ENCODE measurements around the gene WDR82. TPM values are rescaled to one million over a fixed set of nuclear protein-coding genes. Genes with fewer than 3 reads are reported as not detected.

The WDR82 gene
- total RNA-seq, 4 donors from 2014 or later: 14.6 to 44.9 (median 40.8) TPM

DNA sequence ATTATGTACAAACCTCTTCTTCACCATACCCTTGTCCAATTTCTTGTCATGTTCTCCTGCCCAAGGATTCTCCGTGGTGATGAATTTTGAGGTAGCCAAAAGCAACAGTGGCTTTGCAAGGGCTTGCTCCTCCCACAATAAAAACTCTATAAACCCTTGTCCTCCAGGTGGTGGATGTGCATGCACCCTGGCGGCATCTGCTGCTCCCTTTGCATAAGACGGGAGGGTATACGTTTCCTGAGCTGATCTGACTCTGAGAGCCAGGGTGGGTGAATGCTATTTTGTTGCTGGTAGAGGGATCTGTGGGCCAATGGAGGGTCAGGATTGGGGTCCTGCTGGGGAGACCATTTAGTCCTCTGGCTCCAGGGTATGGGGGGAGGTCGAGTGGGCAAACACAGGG is 43.0 kb upstream of the WDR82 start:
- no peak for DNase-seq
- in situ Hi-C loops (cut with MboI; ENCODE audit: low pct_ligation_motif_present in 1 of 4, low pct_unique_long_range_greater_than_20kb in 1 of 4, low sequenced_read_pairs in 3 of 4) (no loop called here), intact Hi-C loops (cut with DNase I; ENCODE audit: low total_unique reads) (no loop called here)
- H3K9me3 ChIP-seq: no peaks in the 10 kb centered on the region
- peaks cover 4 to 13% (median 12%) of the 10 kb centered on the region in 4 donors for H3K4me1 ChIP-seq
- 58 to 62% methylated on average over 4 to 5 of the region's 5 CpGs for WGBS, 2 donors (ENCODE audit: low coverage in 1 of 2)
- H3K27me3 ChIP-seq: no peaks in the 10 kb centered on the region
- no peak overlapping the region for H3K4me3 ChIP-seq
- no peak for TF ChIP-seq EP300 (IDR thresholded peaks at IDR 0.05; ENCODE audit: low read depth)
- no peaks in the 10 kb centered on the region for H3K36me3 ChIP-seq
- no peak overlapping the region for H3K27ac ChIP-seq

DNA sequence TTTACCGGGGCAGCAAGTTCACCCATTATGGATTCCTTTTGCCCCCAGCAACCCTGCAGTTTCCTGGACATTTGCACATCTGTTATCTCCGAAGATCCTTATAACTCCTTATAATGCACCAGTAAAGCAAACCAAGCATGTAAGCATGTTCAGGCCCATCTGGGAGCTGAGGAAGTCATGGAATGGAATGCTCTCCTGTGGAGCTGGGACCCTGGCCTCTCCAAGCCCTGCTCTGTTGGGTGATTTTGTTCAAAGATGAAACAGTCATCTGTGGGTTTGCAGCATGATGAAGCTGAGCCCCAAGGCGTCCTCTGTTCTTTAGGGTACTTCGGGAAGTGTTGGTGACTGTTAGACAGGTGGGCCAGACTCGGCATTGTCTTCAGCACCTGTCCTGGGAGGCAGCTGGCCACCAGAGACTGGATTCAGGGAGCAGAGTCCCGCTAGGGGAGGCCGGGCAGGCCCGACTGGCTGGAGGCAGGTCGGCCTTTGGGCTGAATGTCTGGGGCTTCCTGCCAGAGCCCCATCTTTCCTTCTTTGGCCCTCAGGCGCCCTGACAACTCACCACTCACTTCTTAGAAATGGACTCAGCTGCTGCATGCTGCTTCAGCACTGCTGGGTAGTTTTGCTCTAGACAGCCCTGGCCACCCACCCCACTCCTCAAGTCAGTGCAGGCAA is 41.6 kb upstream of the WDR82 start:
- Histone ChIP-seq H3K9me3 (no peaks in the 10 kb centered on the region), H3K27ac (no peak overlapping the region), H3K4me1 (peaks cover 4 to 13% (median 12%) of the 10 kb centered on the region in 4 donors), H3K27me3 (no peaks in the 10 kb centered on the region), H3K36me3 (no peaks in the 10 kb centered on the region), H3K4me3 (no peak overlapping the region)
- intact Hi-C loops (cut with DNase I; ENCODE audit: low total_unique reads): no loop called here
- in situ Hi-C loops (cut with MboI; ENCODE audit: low pct_ligation_motif_present in 1 of 4, low pct_unique_long_range_greater_than_20kb in 1 of 4, low sequenced_read_pairs in 3 of 4): no loop called here
- WGBS, 2 donors (ENCODE audit: low coverage in 1 of 2): 80 to 100% methylated on average over 1 to 10 of the region's 10 CpGs
- DNase-seq: no peak
- TF ChIP-seq POLR2A (IDR thresholded peaks at IDR 0.05): no peak
- TF ChIP-seq POLR2AphosphoS5 (IDR thresholded peaks at IDR 0.05): no peak
- TF ChIP-seq, protein P1, sequence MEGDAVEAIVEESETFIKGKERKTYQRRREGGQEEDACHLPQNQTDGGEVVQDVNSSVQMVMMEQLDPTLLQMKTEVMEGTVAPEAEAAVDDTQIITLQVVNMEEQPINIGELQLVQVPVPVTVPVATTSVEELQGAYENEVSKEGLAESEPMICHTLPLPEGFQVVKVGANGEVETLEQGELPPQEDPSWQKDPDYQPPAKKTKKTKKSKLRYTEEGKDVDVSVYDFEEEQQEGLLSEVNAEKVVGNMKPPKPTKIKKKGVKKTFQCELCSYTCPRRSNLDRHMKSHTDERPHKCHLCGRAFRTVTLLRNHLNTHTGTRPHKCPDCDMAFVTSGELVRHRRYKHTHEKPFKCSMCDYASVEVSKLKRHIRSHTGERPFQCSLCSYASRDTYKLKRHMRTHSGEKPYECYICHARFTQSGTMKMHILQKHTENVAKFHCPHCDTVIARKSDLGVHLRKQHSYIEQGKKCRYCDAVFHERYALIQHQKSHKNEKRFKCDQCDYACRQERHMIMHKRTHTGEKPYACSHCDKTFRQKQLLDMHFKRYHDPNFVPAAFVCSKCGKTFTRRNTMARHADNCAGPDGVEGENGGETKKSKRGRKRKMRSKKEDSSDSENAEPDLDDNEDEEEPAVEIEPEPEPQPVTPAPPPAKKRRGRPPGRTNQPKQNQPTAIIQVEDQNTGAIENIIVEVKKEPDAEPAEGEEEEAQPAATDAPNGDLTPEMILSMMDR (IDR thresholded peaks at IDR 0.05): no peak
- TF ChIP-seq EP300 (IDR thresholded peaks at IDR 0.05; ENCODE audit: low read depth): no peak

DNA sequence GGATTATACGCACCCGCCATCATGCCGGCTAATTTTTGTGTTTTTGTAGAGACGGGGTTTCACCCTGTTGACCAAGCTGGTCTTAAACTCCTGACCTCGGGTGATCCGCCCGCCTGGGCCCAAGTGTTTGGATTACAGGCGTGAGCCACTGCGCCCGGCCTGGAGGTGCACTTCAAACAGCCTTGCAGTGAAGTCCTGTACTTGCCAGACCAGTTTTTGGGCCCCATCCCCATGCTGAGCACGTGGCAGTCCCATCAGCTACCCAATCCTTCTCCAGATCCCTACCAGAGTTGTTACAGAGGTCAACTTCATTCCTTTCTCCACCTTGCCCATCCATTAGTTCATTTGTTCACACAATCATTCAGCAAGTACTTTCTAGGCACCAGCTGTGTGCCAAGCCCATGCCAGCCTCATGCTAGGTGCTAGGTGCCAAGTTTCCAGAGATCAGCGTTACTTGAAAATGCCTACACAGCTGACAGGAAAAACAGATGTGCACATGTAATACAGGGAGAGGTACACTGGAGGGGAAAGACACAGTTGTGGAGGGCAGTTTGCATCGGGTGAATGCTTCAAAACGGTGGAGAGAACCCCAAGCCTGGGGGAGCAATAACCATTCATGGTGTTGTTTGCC is 39.9 kb upstream of the WDR82 start:
- in situ Hi-C loops (cut with MboI; ENCODE audit: low pct_ligation_motif_present in 1 of 4, low pct_unique_long_range_greater_than_20kb in 1 of 4, low sequenced_read_pairs in 3 of 4): no loop called here
- Histone ChIP-seq H3K4me3 (no peak overlapping the region), H3K4me1 (peaks cover 4 to 19% (median 12%) of the 10 kb centered on the region in 4 donors), H3K27ac (no peak overlapping the region), H3K9me3 (no peaks in the 10 kb centered on the region), H3K36me3 (no peaks in the 10 kb centered on the region), H3K27me3 (no peaks in the 10 kb centered on the region)
- no peak for DNase-seq
- intact Hi-C loops (cut with DNase I; ENCODE audit: low total_unique reads): no loop called here
- no peak for TF ChIP-seq EP300 (IDR thresholded peaks at IDR 0.05; ENCODE audit: low read depth)
- TF ChIP-seq POLR2A (IDR thresholded peaks at IDR 0.05): no peak
- no peak for TF ChIP-seq POLR2AphosphoS5 (IDR thresholded peaks at IDR 0.05)
- TF ChIP-seq, protein P1 (IDR thresholded peaks at IDR 0.05): no peak
- WGBS, 2 donors (ENCODE audit: low coverage in 1 of 2): 65 to 68% methylated on average over 2 to 14 of the region's 14 CpGs

DNA sequence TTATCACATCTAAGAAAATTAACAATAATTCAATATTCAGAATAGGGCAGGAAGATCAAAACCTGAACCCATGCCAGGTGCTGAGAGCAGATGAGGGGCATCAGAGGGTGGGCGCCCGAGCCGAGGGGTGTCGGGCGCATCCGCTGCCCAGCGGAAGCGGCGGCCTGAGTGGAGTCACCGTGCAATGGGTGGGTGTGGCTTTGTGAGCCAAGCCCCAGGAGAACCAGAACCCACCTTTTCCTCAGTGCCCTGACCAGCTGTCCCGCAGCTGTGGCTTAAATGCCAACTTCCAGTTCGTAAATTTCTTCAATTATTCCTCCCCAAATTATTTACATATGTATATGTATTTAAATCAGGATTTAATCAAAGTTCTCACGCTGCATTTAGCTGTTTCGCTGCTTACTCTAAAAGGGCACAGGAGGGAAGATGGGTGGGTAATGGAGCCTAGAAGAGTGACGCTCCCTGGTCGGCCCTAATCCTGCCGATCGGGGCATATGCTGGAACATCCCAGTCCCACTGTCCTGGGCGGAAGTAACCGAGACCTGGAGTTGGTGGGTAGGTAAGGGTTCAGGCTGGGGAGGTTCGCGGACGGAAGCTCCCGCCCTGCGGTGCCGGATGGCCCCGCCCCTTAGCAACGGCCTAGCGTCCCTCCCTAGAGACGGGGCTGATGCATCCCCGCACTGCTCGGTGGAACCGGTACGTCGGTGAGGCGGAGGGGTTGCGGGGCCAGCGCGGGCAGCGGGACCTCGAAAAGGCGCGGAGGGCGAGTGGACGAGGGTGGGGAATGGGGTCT is 39.0 kb upstream of the WDR82 start:
- Histone ChIP-seq H3K4me3 (peak overlapping the region; percentile 9 to 47 (median 27)), H3K36me3 (no peaks in the 10 kb centered on the region), H3K27me3 (no peaks in the 10 kb centered on the region), H3K4me1 (peaks cover 4 to 19% (median 12%) of the 10 kb centered on the region in 4 donors), H3K9me3 (no peaks in the 10 kb centered on the region), H3K27ac (peak overlapping the region in 2 of 4 donors; percentile 8 to 38)
- WGBS, 2 donors (ENCODE audit: low coverage in 1 of 2): 8 to 18% methylated on average over 13 to 45 of the region's 45 CpGs
- TF ChIP-seq POLR2AphosphoS5 (IDR thresholded peaks at IDR 0.05) (no peak), POLR2A (IDR thresholded peaks at IDR 0.05) (no peak), EP300 (IDR thresholded peaks at IDR 0.05; ENCODE audit: low read depth) (no peak)
- TF ChIP-seq, protein P1 (IDR thresholded peaks at IDR 0.05): no peak
- peak; percentile 76 for DNase-seq
- intact Hi-C loops (cut with DNase I; ENCODE audit: low total_unique reads) (no loop called here), in situ Hi-C loops (cut with MboI; ENCODE audit: low pct_ligation_motif_present in 1 of 4, low pct_unique_long_range_greater_than_20kb in 1 of 4, low sequenced_read_pairs in 3 of 4) (no loop called here)
